ENCODE results near the gene WNK3.
A peak's percentile ranks its signal among the peaks of the same experiment; 100 is the strongest.
"Not testable (repeated sequence)": the region's sequence is repeated elsewhere in the genome, so short reads cannot be mapped to it uniquely, and the experiment has no call there.

Gene WNK3

DNA sequence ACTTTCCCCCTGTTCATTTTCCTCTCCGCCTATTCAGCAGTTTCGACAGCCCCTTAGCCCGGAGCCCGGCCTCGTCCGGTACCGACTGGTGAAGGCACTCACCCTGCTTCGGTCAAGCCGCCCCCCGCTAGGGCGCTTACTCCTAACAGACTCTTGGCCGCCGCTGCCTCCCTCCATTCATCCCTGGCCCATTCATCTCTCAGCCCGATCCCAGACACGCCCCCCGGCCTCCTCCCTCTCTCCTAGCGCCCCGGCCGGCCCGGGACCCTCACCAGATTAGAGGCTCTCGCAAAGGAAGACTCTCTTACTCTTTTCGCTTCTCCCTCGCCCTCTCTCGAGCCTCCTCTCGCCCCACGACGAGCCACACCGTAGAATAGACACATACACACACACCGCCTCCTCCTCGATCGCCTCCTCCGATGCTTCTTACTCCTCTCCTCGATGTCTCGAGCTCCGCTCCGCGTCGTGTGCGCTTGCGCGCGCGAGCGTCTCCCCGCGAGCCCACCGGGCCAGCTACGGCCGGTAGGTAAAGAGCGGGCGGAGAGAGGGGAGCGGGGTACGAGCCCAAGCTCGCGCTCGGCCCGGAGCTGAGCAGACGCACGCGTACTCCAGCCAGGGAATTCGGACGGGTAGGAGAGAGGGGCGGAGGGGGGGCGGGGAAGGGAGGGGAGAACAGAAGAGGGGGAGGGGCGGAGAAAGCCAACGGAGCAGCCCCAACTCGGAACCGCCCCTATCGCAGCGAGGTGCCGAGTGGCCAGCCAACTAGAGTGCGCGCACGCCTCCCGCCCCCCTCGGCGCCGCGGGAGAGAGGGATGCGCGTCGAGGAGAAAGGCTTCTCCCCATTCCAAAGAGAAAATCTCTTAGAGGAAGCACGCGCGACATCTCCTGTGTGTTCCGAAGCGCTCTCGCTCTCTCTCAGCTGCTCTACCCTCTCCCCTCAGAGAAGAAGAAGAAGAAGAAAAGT is at the start of gene WNK3:
Gene WNK3 (minus strand): TSS at position 633 of the 964 bp plus-strand sequence.
- peak; percentile 87 for DNase-seq

DNA sequence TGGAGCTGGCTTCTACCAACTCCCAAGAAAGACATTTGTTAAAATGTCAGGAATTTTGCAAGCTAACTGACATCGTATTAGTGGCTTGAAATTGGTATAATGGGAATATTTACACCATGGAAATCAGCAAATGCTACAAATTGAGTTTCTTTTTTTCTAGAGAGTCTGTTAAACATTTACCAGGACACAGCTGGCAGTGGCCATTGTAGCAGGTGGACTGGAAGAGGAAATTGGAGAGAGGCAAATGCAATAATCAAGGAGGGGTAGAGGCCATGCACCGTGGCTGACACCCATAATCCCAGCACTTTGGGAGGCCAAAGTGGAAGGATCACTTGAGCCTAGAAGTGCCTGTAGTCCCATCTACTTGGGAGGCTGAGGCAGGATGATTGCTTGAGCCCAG is 49.4 kb upstream of the WNK3 start:
- no peak for DNase-seq

GRCh38 chrX:54397113-54397512 is 39.3 kb upstream of the WNK3 start:
- DNase-seq, result no peak

GRCh38 chrX:54386314-54386713 is 28.5 kb upstream of the WNK3 start:
- peak; percentile 1 for DNase-seq

GRCh38 chrX:54384661-54385060 is 26.8 kb upstream of the WNK3 start:
- DNase-seq, result not testable (repeated sequence)

DNA sequence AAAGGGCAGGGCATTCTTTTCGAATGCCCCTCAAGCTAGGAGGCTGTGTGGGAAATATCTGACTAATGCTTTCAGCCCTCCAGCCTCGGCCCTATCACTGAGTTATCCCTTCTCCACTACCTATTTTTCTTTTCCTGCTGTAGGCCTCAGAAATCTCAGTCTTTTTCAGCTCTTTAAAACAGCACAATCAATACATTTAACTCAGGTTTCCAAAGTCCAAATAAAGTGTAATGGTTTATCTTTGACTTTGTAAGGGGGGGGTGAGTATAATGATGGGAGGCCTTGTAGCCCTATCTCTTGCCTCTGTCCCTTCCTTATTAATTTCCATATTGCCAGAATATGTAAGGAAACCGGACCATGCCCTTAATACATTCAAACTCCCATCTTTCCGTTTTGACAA is 1.6 kb upstream of the WNK3 start:
- DNase-seq, result peak; percentile 0

DNA sequence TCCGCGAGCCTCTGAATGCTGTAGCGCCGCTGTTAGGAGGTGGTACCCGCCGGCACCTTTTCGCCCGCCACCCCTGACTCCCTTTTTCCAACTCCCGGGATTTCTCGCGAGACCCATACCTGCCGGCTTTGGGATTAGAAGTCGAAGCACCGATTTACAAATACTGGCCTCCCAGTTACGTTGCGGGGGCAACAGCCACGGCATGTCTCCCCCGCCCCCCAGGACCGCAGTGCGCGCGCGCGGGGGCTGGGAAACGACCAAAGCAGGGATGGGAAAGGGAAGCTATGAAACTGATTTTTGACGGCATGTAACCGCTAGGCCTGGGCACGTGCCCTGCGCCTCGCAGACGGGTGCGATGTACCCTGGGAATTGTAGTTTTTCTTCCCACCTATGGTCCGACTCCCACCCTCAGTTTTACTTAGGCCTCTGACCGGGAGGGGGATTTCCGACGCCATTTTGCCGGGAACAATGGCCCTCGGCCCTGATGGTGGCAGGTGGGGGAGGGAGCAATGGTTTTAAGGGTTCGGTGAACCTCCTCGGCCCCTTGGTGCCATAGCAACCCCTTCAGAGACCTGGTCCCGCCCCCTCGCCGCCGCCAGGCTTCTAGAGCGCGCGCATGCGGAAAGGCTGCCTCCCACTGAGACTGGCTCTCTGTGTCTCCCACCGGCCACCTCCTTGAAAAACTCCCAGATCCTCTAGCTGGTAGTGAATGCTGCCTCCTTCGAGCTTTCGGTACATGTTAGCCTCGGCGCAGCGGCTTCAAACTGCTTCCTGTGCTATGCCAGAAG is 772 bp upstream of the WNK3 start:
- DNase-seq, result peak; percentile 69

GRCh38 chrX:54352677-54353076 is 5.2 kb downstream of the WNK3 start:
- no peak for DNase-seq

DNA sequence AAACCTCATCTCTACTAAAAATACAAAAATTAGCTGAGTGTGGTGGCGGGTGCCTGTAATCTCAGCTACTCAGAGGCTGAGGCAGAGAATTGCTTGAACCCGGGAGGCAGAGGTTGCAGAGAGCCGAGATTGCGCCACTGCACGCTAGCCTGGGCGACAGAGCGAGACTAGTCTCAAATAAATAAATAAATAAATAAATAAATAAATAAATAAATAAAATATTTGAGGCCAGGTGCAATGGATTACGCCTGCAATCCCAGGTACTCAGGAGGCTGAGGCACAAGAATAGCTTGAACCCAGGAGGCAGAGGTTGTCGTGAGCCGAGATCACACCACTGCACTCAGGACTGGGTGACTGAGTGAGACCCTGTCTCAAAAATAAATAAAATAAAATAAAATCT is 20.5 kb downstream of the WNK3 start:
- DNase-seq, result not testable (repeated sequence)

DNA sequence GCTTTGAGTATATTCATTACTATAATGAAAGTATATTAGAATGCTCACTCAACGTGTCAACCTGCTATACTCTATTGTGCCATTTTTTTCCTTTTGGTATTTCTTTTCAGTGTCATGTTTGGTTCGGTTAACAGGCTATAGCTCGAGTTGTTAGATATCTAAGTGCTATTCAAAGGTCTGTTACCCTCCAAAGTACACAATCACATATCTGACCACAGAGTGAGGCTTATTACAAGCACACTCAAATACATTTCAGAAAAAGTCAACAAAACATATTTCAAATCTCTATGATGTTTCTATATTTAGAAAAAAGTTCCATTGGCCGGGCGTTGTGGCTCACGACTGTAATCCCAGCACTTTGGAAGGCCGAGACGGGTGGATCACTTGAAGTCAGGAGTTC is 32.8 kb downstream of the WNK3 start:
- DNase-seq, result no peak

GRCh38 chrX:54320067-54320466 is 37.8 kb downstream of the WNK3 start:
- no peak for DNase-seq

DNA sequence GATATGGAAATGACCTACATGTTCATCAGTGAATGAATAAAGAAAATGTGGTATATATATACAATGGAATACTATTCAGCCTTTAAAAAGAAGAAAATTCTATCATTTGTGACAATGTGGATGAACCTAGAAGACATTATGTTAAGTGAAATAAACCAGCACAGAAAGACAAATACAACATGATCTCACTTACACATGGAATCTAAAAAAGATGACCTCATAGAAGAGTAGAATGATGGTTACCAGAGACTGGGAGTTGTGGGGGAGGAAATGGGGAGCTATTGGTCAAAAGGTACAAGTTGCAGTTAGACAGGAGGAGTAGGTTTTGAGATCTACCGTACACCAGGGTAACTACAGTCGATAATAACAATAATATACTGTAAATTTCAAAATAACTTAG is 51.5 kb downstream of the WNK3 start:
- no peak for DNase-seq

GRCh38 chrX:54301516-54301915 is 56.3 kb downstream of the WNK3 start:
- no peak for DNase-seq

DNA sequence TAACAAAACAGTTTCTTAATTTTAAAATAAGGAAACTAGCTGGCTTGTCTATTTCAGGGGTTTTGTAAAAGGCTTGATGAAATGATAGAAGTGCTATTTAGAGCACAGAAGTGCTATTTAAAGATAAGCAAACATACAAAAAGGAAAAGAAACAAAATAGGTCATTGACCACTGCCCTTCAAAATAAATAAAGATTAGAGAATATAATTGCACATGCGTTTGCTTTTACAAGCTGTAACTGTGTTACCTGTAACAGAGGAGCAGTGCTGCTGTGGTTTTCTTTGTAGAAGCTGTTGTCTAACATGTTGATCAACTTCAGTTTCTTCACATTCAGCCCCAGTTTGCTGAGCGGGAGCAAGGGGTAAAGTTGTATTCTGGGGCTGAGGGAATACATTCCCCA is 63.5 kb downstream of the WNK3 start:
- no peak for DNase-seq

DNA sequence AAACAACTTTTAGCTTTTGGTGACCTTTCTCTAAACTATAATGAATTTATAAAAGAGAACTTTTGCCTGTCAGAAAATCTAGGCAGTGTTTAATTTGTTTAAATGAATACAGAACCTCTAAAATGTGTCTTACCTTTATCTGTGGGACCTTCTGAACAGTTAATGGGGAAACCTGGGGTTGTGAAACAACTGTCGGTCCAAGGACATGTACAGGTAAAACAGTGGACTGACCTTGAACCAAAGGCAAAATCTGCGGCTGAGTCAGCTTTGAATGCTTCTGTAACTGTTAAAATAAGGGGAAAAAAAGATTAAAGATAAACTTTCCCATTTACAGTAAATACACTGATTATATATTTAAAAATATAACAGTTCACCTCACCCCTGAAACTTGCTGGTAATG is 65.1 kb downstream of the WNK3 start:
- no peak for DNase-seq

DNA sequence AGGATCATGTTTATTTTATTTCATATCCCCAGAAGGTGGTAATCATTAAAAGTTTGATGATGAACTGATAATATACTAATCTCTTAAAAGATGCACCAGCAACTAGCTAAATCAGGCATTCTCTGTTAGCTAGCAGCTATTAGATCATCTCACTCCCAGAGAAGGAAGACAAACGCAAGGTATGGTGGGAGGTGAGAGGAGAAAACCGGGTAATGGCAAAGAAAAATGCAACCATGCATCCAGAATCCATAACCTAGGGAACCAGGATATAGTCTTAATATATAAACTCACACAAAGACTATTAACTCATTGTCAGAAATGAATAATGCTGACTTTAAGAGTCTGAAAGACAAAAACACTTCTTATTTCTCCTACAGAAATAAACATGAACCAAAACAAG is 66.1 kb downstream of the WNK3 start:
- DNase-seq, result no peak

DNA sequence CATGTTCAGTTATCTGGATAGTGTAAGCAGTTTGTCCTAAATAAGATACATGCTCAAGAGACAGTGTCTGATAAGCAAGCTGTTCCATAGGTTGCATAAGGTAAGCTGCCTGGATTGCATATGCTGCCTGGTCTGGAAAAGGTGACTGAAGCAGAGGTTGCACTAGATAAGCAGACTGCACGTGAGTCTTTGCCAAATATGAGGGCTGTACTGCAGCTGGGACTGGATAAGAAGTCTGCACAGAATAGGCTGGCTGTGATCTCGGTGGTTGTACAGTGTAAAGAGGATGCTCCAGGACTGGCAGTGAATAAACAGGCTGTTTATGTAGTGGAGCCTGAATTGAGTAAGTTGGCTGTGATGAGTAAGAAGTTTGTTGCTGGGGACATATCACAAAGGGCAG is 68.9 kb downstream of the WNK3 start:
- DNase-seq, result no peak

- peak; percentile 19 for DNase-seq
Observed at GRCh38 chrX:54288277-54288676, 69.6 kb downstream of the WNK3 start.

DNA sequence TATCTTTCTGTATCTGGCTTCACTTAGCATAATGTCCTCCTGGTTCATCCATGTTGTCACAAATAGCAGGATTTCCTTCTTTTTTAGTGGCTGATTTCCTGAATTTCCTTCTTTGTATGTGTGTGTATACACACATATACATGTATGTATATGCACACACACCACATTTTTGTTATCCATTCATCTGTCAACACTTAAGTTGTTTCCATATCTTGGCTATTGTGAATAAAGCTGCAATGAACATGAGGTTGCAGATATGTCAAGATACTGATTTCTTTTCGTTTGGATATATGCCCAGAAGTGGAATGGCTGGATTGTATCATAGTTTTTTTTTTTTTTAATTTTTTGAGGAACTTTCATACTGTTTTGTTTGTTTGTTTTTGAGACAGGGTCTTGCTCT is 76.2 kb downstream of the WNK3 start:
- peak; percentile 0 for DNase-seq

DNA sequence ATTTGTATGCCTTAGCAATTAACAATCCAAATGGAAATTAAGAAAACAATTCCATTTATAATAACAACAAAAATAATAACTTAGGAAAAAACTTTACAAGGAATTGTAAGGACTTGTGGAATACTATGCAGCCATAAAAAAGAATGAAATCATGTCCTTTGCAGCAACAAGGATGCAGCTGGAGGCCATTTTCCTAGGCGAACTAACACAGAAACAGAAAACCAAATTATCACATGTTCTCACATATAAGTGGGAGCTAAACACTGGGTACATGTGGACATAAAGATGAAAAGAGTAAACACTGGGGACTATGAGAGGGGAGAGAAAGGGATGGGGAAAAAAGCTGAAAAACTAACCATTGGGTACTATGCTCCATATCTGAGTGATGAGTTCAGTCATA is 77.4 kb downstream of the WNK3 start:
- DNase-seq, result no peak

DNA sequence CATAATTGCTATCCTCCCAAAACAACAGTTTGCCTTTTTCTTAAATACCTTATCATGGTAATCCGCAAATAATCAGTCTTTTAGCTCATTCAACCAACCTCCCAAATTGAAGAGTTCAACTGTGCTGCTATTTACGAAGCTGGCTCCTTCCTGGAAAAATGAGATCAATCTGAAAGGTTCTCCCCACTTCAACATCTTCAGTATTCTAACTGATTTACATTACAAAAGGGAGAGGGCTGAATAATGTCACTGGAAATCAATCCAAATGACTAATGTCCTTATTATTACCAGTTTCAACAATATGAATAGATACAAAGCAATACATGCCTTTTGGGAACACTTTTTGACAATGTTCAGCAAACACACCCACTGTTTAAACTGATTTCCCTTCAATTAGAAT is 86.2 kb downstream of the WNK3 start:
- DNase-seq, result no peak

DNA sequence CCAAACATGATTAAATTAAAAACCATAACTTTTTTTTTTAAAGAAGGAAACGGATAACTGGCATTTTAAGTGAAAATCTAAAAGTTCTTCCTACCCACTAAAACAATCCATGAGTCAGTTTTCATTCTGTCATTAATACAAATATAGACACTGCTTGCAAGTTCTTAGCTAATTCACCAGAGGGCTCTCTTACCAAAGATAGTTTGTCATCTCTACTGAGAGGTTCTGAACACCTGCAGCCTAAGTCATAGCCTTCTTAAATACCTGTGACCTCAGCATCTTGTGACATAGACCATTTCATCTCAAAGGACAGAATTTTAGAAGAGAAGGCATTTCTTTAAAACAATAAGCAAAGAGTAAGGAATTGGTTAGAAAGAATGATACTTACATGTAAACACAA is 109.5 kb downstream of the WNK3 start:
- peak; percentile 26 for DNase-seq

- peak; percentile 18 for DNase-seq
Observed at GRCh38 chrX:54246866-54247265, 111.0 kb downstream of the WNK3 start.

- DNase-seq, result no peak
Observed at GRCh38 chrX:54238588-54238987, 119.3 kb downstream of the WNK3 start.

Data from fibroblast of upper back skin (primary cell).